ENCODE results near the gene DNTT.

DNA sequence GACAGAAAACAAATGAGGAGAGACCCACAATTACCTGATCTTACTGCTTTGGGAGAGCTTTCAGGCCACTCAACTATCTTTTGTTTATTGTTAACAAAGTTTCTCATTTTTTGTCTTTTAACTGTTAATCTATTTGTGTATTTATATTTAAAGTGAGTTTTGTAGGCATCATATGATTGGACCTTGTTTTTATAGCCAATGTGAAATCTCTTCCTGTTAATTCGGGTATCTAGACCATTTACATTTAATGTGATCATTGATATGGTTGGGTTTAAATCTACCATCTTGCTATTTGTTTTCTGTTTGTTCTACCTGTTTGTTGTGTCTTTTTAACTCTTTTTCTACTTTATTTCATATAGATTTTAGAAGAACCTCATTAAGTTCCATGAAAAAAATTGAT, 42.1 kb downstream of the DNTT start:
- TF ChIP-seq POLR2AphosphoS5 (IDR thresholded peaks at IDR 0.05) (no peak), CTCF (IDR thresholded peaks at IDR 0.05; ENCODE audit: poor library complexity, severe bottlenecking) (no peak), TAF1 (IDR thresholded peaks at IDR 0.05; ENCODE audit: low read depth) (no peak), RAD21 (conservative IDR thresholded peaks at IDR 0.05) (no peak), EZH2 (IDR thresholded peaks at IDR 0.05; ENCODE audit: borderline replicate concordance, insufficient read depth, low read length, poor library complexity, severe bottlenecking) (no peak), EP300 (conservative IDR thresholded peaks at IDR 0.05; ENCODE audit: poor library complexity, severe bottlenecking) (no peak)
- TF ChIP-seq, protein P1, sequence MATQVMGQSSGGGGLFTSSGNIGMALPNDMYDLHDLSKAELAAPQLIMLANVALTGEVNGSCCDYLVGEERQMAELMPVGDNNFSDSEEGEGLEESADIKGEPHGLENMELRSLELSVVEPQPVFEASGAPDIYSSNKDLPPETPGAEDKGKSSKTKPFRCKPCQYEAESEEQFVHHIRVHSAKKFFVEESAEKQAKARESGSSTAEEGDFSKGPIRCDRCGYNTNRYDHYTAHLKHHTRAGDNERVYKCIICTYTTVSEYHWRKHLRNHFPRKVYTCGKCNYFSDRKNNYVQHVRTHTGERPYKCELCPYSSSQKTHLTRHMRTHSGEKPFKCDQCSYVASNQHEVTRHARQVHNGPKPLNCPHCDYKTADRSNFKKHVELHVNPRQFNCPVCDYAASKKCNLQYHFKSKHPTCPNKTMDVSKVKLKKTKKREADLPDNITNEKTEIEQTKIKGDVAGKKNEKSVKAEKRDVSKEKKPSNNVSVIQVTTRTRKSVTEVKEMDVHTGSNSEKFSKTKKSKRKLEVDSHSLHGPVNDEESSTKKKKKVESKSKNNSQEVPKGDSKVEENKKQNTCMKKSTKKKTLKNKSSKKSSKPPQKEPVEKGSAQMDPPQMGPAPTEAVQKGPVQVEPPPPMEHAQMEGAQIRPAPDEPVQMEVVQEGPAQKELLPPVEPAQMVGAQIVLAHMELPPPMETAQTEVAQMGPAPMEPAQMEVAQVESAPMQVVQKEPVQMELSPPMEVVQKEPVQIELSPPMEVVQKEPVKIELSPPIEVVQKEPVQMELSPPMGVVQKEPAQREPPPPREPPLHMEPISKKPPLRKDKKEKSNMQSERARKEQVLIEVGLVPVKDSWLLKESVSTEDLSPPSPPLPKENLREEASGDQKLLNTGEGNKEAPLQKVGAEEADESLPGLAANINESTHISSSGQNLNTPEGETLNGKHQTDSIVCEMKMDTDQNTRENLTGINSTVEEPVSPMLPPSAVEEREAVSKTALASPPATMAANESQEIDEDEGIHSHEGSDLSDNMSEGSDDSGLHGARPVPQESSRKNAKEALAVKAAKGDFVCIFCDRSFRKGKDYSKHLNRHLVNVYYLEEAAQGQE (IDR thresholded peaks at IDR 0.05; ENCODE audit: borderline replicate concordance): no peak
